Measurements from ENCODE around the gene DZIP1L.

The DZIP1L gene

DNA sequence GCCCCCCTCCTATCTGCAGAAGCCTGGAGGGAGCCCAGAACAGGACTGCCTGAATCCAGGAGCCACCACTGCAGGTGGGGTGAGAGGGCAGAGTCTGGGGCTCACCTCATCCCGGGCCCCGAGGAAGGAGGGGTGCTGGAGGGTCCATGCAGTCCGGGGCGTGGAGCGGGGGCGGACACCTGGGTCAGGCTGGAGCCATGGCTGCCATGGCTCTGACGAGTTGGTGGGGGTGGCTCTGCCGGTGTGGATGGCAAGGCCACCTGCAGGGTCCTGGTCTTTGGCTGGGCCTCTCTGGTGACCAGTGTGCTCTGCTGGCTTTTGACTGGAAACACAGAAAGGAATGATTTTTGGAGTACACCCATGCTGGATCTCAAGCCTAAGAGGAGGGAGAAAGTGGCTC is 47.4 kb downstream of the DZIP1L start:
- no peak for DNase-seq

DNA sequence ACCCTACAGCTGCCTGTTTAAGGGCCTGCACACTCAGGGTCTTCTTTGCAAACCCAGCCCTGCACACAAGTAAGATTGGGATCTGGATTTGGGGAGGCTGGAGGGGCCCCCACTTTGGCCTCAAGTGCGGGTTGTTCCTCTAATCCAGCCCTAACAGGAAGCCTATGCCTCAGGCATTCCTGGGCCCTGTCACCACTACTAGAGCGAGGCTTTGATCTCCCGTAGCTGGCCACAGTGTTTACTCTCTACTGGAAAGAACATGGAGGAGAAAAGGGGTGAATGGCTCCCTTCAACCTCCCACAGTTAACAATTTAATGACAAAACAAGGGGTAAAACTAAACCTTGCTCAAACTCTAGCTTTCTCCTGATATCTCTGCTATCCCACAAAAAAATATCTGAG is 48.4 kb downstream of the DZIP1L start:
- DNase-seq = no peak

DNA sequence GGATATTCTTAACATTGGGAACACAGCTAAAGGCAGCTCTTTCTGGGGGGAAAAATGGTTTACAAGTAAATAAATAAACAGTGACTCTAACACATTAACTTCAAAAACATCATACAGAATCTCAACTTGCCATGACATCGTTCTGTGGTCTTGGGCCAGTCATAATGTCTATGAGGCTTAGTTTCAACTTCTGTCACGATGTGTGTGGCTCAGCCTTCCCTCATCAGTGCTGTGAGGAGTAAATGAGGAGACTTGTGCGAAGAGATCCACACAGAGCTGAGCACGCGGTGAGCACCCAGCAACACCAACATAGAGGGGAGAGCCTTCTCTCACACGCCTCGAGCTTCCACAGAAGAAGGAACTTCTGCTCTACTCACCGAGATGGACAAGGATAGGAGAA is 49.0 kb downstream of the DZIP1L start:
- DNase-seq = no peak

DNA sequence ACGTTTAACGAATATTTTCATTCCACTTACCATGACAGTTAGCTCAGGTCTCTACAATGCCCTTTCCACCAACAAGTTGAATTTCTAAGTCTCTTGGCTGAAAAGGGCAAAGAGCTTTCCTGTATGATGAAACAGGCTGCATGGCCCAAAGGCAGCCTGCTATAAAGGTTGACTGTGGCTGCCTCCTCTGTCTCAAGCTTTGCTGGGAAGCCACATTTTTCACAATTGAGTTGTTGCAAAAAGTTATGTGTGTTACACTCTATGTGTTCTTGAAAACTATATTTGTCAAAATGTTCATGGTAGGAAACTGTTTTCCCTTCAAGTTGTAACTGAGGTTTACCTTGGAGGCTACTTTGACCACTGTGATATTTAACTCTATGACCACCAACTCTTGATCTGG is 49.5 kb downstream of the DZIP1L start:
- DNase-seq = no peak

DNA sequence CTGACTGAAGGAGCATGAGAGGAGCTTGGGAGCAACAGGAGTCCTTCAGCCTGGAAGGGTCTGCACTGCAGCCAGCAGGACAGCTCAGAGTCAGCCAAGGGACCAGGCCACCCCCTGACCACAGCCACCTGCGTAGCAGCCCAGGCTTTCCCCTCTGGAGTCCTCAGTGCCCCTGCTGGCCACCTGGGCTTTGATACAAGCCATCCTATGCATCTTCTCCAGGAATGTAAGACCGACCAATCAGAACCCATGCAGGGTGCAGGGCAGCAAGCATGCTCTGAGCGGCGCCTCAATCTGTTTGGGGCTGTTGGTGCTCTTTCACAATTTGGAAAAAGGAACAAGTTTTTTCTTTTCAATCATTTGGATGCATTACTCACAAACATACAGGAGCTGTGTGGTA is 52.0 kb downstream of the DZIP1L start:
- DNase-seq = no peak

DNA sequence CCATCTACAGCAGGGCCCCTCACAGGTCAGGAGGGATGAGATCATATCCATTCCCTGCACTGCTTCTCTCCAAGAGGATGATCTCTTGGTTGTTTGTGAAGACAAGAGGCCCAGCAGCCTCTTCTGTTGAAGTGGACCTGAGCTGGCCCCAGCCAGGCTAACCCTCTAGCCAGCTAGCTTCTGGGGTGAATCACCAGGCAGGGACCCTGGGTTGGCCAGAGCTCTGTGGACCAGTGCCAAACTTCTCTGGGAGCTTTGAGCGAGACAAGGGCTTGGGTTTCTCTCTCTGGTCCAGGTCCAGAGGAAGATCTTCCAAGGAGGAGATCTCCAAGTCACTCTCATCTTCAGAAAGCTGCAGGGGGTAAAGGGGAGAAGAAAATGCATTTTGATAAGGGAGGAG is 52.8 kb downstream of the DZIP1L start:
- DNase-seq = no peak

DNA sequence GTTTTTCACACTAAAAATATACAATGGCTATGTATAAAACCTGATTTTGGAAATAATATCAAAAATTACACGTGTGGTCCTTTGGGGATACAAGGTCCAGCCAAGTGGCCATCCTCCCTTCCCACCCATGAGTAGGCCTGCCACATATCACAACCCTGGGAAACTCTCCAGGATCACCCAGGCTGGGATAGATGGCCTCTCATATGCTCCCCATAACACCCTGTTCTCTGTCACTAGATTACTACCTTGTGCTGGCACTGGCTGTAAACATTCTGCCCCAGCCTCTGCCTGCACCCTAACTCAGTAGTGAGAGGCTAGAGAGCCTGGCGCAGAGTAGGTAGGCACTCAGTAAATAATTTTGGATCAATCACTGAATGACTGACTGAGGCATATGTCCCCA is 53.4 kb downstream of the DZIP1L start:
- DNase-seq = no peak

DNA sequence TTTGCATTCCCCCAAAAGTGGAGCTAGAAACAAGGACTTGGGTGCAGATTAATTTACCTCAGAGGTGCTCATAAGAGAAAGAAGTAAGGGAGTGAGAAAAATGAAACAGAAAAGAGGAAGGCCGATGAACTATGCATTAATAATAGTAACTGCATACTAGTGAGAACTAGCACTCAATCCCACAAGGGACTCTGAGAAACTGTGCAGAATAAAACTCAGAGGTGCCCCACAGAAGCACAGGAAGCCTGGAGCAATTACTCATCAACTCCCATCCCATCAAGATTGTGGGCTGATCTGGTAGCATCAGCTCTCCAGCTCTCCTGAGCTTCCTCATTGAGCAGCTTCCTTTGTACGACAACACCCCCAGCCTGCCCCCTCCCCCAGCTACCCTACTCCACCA is 54.6 kb downstream of the DZIP1L start:
- DNase-seq = no peak

DNA sequence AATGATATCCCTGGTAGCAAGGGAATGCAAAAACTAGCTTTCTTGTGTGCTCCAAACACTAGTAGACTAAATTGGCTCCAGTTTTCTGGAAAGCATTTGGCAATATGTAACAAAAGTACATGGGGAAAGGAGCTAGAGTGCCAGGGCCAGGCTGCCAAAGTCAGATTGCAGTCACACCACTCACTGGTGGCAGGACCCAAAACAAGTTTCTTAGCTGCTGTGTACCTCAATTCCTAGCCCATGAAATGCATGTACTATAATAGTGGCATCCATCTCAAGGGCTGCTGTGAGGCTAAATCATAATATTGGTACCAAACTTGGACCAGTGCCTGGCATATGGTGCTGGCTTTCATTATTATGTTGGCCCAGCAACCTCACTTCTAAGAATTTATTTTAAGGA is 56.1 kb downstream of the DZIP1L start:
- no peak for DNase-seq

DNA sequence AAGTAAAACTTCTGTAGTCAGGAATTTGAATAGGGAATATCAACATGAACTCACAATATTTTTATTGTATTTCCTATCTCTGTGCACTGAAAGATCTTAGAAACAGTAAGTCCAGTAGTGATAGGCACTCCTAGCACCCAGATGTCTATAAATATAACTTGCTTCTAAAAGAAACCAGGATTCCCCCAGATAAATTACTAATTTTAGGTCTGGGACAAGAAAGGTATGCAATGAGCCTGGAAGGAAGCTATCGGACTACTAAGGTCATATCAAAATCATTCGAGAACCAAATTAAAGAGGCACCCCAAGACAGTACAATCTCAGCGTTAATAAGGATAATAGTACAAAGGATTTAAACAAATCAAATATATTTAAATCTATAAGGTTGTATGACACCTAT is 58.0 kb downstream of the DZIP1L start:
- DNase-seq = no peak

DNA sequence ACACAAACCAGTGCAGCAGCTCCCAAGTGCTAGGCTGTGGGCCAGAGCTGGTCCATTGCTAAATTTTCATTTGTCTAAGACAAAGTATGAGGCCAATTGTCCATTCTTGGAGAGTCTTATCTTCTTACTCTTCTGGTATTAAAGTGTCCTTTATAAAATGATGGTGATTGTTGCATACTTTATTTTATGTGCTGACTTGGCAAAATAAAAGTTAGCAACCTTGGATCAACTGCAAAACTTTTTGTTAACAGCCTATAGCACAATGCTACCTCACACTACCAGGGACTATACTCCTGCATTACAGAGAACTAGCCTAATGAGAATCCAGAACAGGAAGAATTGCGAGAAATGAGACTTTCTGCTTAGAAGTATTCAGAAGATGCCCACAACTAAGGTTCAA is 61.4 kb downstream of the DZIP1L start:
- DNase-seq = no peak

DNA sequence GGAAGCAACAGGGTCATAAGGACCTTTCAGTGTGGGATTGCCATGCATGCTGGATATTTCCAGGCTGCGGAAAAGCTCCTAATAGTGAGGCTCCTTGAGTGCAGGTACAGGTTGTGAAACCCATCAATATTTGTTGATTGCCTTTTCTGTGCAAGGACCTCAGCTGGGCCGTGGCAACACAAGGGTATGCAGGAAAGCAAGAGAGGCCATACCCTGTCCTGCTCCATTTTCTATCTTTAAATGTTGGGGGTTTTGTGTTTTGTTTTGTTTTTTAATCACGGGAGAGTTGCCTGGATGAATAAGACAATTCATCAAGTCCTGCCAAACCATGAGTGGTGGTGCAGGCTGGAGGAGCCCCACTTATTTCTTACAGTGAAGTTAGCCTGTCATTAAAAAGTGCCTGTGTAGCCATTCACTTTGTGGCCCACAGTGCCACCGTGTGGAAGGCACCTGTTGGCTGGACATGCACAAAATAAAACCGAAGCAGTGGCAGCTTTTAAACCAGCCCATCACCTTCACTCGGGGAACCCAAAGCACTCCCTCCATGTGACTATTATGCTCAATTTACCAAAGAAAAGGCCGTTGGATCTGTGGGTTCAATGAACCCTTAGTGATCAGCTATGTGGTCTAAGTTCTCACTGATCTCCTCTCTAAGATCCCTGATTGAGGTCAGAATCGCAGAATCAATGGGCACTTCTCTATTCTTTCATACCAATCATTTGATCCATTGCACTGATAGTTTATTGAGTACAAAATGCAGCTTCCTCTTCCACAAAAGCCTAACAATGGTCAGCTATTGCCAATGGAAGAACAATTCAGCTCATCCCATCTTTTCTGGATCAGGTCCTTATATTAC is 63.2 kb downstream of the DZIP1L start:
- no peak for DNase-seq

DNA sequence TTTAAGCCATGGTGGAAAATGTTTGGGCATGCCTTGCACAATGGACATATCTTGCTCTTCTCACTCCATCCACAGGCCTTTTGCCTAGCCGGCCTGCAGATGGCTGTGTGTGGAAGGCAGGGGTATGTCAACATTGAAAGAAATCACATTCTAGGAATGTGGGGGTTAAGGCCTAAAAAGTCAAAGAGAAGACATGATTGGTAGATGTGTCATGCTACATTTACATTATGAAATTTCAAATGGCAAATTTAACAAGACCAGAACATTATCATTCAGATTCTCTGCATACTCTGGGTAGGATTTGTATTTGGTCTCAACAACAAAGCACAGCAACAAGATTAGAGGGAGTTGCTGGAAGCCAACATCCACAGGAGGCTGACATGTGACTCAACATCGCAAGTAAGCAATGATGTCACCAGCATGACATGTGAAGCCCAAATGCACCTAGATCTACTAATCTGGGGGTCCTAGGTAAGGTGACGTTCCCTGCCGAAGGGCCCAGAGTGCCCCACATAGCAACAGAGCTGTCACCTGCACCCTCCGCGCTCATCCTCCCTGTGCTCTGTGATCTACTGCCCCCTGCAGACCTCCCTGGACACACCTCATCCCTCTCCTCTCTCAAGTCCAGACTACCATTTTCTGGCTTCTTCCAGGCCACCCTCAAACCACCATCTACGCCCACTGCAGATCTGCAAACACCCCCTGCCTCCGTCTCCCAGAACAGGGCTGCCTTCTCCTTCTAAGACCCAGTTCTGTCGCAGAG is 66.1 kb downstream of the DZIP1L start:
- DNase-seq = no peak

DNA sequence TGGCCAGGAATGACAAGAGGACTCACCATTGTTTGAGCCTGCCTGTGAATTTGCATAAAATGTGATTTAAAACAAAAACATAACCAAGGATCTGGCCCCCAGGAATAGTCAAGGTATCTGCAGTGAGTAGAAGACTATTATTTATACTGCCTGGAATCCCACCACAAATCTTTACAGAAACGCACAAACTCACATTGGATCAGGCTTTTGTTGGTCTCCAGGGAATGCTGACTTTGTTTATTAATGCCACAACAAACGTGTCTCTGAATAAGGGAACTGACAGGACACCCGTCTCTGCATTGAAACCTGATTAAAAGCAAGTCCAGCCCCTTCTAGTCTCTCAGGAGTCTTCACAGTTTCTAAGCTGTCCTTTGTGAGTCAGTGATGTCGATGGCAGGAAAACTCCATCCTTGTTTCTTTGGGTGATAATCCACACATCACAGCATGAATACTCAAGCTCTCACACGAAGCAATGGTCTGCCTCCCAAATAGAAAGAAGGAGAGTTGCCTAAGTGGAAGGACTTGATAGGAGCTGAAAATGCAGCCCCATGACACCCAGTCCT is 67.7 kb downstream of the DZIP1L start:
- no peak for DNase-seq

DNA sequence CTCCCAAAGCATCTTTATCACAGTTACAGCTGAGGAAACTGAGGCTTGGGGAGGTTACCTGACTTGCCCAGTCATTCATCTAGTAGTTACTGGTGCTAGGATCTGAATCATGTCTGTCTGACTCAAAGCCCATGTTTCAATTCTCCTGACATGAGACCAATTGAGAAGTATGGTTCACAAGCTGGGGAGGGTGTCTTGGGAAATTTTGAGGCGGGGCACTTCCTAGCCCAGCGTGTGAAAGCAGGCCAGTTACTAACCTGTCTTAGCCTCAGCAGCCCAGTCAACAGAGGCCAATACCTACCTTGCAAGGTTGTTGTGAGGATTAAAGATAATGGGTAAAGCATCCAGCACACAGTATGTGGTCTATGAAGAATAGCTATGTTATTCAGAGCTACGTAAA is 68.5 kb downstream of the DZIP1L start:
- no peak for DNase-seq

DNA sequence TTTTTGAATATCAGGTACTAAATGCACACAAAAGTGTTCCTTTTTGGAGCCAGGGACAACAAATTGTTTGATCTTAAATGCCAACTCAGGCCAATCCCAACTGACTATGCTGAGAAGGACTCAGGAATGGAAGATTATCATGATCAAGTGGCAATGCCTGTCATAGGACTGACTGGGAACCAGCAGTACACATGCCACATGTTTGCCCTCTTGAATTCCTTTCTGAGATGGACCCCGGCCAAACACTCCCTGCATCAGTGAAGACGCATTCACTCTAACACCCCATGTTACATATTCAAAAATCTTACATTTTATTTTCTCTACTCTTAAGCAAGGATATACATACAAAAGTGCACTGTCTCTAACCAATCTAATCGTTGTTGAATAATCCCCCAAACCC is 69.3 kb downstream of the DZIP1L start:
- no peak for DNase-seq

DNA sequence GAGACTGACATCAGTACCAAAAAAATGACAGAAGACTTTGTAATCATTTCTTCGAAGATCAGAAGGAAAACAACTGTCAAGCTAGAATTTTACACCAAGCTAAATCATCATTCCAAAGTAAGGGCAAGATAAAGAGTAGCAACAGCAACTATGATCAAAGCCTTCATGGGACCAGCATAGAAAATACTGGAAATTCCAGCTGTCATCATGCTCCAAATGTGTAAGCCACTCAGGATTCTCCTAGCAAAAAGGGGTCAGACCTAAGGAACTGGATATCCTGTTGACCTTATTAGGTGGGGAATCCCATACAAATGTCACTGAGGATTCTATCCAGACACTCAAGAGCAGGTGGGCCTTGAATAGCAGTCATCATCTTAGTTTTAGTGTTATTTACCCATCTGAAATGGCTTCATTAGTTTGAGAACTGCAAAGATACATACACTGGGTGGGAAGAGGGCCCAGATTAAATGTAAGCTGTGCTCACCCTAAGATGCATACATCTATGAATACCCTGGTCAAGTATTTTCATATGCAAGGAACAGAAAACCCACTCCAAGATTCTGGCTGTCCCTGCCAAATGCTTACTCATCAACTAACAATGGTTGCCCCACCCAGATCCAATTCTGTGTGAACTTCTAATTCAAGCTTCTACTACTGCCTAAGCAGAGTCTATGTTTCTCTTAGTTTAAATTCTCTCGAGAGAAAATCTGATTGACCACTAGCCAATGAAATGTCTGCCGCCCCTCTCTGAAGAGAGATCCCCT is 72.0 kb downstream of the DZIP1L start:
- no peak for DNase-seq

DNA sequence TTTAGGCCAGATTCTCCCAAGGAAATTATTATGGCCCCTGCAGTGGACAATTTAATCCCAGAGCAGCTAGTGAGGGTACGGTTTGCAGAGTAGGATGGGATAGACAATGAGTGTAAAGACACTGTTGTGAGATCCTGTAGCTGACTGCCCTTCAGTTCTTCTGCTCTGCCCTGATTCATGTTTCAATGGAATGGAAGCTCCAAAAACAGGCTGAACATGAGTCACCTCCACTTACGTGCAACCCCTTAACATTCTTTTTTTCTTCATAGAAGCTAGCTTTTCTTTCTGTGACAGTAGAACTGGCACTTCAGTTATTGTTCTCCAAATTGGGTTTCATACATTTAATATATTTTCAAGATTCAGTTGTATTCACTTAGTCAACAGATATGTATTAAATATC is 73.4 kb downstream of the DZIP1L start:
- DNase-seq = no peak

DNA sequence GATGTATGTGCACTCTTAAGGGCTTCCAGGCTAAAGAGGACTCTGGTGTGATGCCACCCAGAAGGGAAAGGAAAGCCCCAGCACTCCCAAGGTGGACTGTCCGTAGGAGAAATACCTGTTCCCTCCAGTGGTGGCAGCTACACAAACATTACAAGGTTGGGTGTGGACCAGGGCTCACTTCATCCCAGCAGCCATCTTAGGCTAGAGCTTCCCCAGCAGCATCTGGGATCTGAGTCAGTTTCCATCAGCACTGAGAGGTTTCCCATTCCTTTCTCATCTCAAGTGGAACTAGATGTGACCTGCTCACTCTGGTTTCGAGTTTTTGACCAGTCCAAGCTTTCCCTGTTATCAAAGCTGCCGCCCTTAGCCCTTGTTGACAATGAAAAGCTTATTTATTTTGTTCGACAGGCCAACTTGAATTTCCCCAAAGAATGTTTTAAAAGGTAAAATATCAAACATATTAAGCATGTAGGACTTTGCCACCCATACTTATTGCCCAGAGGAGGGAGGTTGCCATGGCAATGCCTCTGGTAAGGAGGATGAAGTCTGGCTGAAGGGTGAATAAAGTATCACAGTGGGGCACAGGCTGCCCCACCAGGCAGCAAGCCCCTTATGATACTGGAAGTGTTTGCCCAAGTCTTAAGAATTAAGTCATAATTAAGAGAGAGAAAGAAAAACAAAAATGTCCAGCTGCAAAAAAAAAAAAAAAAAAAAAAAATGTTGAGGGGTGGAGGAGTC is 76.5 kb downstream of the DZIP1L start:
- no peak for DNase-seq

DNA sequence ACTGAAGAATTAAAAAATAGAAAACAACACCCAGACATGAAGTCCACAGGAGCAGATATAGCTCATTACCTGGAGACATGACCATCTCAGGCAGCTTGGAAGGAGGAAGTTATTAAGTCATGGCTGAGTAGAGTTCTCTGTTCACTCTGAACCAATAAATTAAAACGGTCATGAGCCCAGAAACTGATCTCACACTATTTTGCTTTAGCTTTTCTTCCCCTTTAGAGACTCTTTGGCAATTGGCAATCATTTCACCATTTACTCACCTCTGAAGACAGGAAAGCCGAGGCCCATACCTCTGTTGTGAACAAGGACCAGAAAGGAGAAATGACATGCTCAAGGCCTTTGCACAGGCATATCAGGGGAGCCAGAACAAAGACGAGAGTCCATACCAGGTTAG is 78.8 kb downstream of the DZIP1L start:
- DNase-seq = no peak

DNA sequence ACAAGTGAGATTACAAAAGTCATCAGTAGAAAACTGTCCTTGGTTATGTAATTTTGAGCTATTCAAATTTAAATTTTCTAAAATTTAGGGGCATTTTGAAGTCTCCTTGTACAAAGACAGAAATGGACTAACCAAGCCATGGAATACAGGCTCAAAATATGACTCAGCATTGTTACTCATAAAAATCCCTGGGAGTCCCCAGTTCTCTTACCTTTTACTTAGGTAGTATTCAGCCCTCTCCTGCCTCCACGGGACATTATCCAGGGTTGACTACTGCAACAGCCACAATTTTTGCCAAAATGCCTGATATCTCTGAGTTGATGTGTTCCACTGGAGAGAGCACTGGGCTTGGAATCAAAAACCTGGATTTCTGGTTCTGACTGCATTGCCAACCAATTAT is 80.5 kb downstream of the DZIP1L start:
- DNase-seq = no peak

DNA sequence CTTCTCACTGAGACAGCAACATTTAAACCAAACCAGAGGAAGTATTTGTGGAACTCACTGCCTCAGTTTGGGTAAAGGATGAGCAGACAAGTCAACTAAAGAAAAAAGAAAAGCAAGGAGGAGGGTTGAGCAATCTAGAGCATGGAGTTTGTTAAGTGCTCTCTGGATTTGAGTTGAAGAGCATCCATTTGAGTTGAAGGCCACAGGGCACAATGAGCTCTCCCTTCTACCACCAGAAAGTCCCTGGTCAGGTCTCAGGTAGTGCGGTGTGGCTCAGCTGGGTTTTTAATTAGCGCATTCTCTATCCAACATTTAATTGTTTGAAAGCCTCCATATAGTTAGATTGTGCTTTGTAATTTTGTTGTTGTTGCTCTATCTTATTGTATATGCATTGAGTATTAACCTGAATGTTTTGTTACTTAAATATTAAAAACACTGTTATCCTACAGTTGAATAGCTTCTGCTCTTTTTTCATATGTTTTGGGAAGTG is 82.2 kb downstream of the DZIP1L start:
- no peak for DNase-seq

DNA sequence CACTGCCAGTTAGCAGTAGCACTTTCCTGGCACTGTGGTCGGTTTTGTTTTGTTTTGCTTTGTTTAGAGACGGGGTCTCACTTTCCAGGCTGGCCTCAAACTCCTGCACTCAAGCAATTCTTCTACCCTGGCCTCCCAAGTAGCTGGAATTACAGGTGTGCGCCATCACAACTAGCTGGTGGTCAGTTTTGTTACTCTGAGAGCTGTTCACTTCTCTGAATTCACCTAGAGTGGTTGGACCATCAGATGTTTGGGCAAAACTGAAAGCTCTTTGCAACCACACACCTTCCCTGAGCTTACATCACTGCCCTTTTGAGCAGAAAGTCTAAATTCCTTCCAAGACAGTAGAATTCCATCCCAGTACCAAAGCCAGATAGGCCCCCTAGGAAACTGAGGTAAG is 82.8 kb downstream of the DZIP1L start:
- DNase-seq = no peak
